GM19455 (cell line): ENCODE results near the gene GATC.

Experiments used
- ATAC-seq: cut with Tn5 transposase; IDR thresholded peaks from one replicate; pipeline ENCODE4 v1.9.1; 2021; ENCODE audit not compliant: unreplicated experiment

The GATC gene

GRCh38 chr12:120495731-120496412 lies 49.6 kb downstream of the GATC start, which contains the start of gene DYNLL1:
TSS of gene DYNLL1 (plus strand) at chr12:120496113. CDS start at chr12:120496422, 309 bp downstream.
- ATAC-seq: peak; percentile 90

DNA sequence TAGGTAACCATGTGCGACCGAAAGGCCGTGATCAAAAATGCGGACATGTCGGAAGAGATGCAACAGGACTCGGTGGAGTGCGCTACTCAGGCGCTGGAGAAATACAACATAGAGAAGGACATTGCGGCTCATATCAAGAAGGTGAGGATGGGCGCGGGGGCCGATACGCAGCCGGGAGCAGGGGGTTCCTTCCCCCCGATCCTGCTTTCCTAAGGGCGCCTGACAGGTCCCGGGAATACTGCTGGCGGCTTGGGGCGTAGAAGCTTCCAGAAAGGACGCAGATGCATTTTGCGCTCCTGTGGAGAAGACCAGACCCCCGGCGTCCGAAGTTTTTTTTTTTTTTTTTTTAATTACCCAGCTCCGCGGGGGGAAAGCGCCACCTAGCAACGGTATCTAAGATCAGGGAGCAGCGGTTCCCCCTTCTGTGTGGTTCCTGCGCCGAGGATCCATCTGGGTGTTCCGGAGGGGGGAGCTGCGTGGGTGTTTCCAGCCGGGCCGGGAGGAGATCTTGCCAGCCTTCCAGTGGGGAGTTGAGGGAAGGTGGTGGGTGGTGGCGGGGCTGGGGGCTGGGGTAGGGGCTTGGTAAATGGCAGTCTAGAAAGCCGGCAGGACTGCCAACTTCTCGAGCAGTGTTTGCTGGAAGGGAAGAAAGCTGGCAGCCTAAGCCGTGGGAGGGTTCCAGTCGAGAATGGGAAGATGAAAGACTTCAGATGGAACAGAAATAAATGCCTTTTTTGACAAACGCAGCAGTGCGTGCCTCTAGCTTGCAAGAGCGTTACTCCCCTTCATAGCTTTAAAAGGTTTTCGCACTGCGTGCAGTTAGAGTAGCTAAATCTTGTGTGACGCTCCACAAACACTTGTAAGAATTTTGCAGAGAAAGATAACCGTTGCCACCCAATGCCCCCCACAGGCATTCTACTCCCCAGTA lies 50.4 kb downstream of the GATC start:
- ATAC-seq: peak; percentile 5

DNA sequence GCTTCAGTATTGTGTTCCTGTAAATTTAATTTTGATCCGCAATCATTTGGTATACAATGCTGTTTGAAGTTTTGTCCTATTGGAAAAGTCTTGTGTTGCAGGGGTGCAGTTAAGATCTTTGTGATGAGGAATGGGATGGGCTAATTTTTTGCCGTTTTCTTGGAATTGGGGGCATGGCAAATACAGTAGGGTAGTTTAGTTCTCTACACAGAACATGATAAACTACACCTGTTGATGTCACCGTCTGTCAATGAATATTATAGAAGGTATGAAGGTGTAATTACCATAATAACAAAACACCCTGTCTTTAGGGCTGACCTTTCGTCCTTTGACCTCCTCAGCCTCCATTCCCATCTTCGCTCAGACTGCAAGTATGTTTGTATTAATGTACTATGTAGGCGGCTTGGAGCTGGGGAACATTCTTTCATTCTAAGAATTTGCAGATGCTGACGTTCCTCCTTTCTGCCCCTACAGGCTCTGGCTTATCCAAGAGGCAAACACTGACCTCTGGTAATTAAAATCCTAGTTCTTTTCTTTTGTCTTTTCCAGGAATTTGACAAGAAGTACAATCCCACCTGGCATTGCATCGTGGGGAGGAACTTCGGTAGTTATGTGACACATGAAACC lies 51.4 kb downstream of the GATC start:
- no peak for ATAC-seq

DNA sequence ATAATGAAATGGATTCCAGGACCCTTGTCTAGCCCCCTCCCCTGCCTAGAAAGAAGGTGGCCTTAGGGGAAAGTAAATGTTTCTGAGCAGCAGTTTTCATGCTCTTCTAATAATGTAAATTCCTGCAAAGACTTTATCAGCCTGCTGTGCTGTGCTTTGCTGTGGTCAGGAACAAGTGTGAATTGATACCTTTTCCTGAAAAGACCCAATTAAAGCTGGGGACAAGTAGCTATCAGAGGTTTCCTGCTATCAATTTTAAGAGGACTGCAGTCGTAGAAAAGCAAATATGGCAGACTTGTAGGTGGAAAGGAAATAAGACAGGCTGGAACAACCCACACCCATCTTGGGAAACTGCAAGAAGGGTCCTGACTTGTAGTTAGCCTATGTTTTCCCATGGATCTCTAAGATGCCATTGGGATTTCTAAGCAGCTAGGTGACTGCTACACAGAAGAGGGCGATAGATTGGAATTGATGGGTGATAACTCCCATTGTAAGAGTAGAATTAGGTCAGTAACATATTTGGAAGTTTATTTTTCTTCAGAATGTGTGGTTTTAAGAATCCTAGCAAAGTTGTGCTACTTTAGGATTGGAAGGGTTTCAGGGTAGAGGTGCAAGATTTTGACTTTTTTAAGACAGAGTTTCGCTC lies 52.7 kb downstream of the GATC start:
- ATAC-seq: no peak

- ATAC-seq: no peak
Measured at GRCh38 chr12:120500581-120500980, 54.3 kb downstream of the GATC start.

- ATAC-seq: no peak
Measured at GRCh38 chr12:120504587-120504986, 58.3 kb downstream of the GATC start.

GRCh38 chr12:120508537-120508936 lies 62.3 kb downstream of the GATC start:
- no peak for ATAC-seq
